Neuronal stem cell (in vitro differentiated cells): ENCODE data around the gene TLR8.
A peak's percentile ranks its signal among the peaks of the same experiment; 100 is the strongest.

Source experiments
- DNase-seq: peaks from one replicate; pipeline ENCODE4 v3.0.0-alpha.2; 2013; ENCODE audit warnings: low spot score
- H2AFZ ChIP-seq: one replicate; pipeline ENCODE4 v1.6.1; 2013; ENCODE audit warnings: mild to moderate bottlenecking, low read length, inconsistent platforms
- H2AK5ac ChIP-seq: 2 replicates; pipeline ENCODE4 v1.6.1; 2013; ENCODE audit warnings: low read depth, mild to moderate bottlenecking, inconsistent platforms, low read length, moderate library complexity, mixed read lengths
- H2BK120ac ChIP-seq: 2 replicates; pipeline ENCODE4 v1.6.1; 2013; ENCODE audit warnings: low read depth, mild to moderate bottlenecking, inconsistent platforms, low read length, moderate library complexity, mixed read lengths
- H2BK12ac ChIP-seq: one replicate; pipeline ENCODE4 v1.6.1; 2013; ENCODE audit warnings: low read length, inconsistent platforms
- H2BK15ac ChIP-seq: 2 replicates; pipeline ENCODE4 v1.6.1; 2013; ENCODE audit warnings: mild to moderate bottlenecking, low read length, inconsistent platforms, mixed read lengths
- H2BK5ac ChIP-seq: one replicate; pipeline ENCODE4 v1.6.1; 2013; ENCODE audit warnings: inconsistent platforms, mild to moderate bottlenecking, low read length, moderate library complexity
- H3K14ac ChIP-seq: one replicate; pipeline ENCODE4 v1.6.1; 2013; ENCODE audit warnings: low read length, inconsistent platforms
- H3K18ac ChIP-seq: 2 replicates; pipeline ENCODE4 v1.6.1; 2013; ENCODE audit warnings: low read length, inconsistent platforms
- H3K23ac ChIP-seq: 2 replicates; pipeline ENCODE4 v1.6.1; 2013; ENCODE audit warnings: low read depth, mild to moderate bottlenecking, mixed read lengths, low read length, inconsistent platforms; ENCODE audit not compliant: poor library complexity
- H3K27ac ChIP-seq: replicated peaks from 3 replicates; pipeline ENCODE4 v1.5.1; 2013; ENCODE audit warnings: low read length, inconsistent platforms
- H3K27me3 ChIP-seq, 3 experiments: 2 replicates each; pipeline ENCODE4 v1.6.1; 2013; ENCODE audit warnings: low read length in 3 of 3, mild to moderate bottlenecking in 2 of 3, inconsistent platforms in 1 of 3, low read depth in 1 of 3, mixed read lengths in 1 of 3, moderate library complexity in 1 of 3; ENCODE audit not compliant: control insufficient read depth in 3 of 3, insufficient read depth in 3 of 3
- H3K36me3 ChIP-seq, 2 donors: replicated peaks in 1 of 2; 2 replicates each; pipeline ENCODE4 v1.6.1; 2013; ENCODE audit warnings: low read length in 2 of 2; ENCODE audit not compliant: control insufficient read depth in 2 of 2, insufficient read depth in 2 of 2
- H3K4ac ChIP-seq: 2 replicates; pipeline ENCODE4 v1.6.1; 2013; ENCODE audit warnings: inconsistent platforms, mild to moderate bottlenecking, low read length, moderate library complexity
- H3K4me1 ChIP-seq, 2 donors: 1 replicate in 1 of 2; 2 replicates in 1 of 2; pipeline ENCODE4 v1.6.1; 2013; ENCODE audit warnings: low read length in 2 of 2, low read depth in 1 of 2; ENCODE audit not compliant: control insufficient read depth in 2 of 2, insufficient read depth in 1 of 2
- H3K4me2 ChIP-seq: one replicate; pipeline ENCODE4 v1.6.1; 2013; ENCODE audit warnings: mild to moderate bottlenecking, low read length, inconsistent platforms; ENCODE audit not compliant: insufficient read depth, poor library complexity, severe bottlenecking
- H3K4me3 ChIP-seq, 2 donors: 2 replicates each; pipeline ENCODE4 v1.5.1; 2013; ENCODE audit warnings: low read length in 2 of 2, mild to moderate bottlenecking in 2 of 2, inconsistent platforms in 1 of 2, moderate library complexity in 1 of 2
- H3K79me1 ChIP-seq: one replicate; pipeline ENCODE4 v1.6.1; 2013; ENCODE audit warnings: low read depth, mild to moderate bottlenecking, inconsistent platforms, low read length, moderate library complexity
- H3K9ac ChIP-seq: one replicate; pipeline ENCODE4 v1.6.1; 2013; ENCODE audit warnings: mild to moderate bottlenecking, low read depth, low read length, inconsistent platforms; ENCODE audit not compliant: poor library complexity
- H3K9me3 ChIP-seq, 2 donors: replicated peaks in 1 of 2; 2 replicates each; pipeline versions ENCODE3 to v1.6.1; 2013; ENCODE audit warnings: low read length in 2 of 2, mild to moderate bottlenecking in 2 of 2, inconsistent platforms in 1 of 2, low read depth in 1 of 2, mixed read lengths in 1 of 2, moderate library complexity in 1 of 2; ENCODE audit not compliant: control insufficient read depth in 2 of 2, insufficient read depth in 1 of 2
- H4K8ac ChIP-seq: one replicate; pipeline ENCODE4 v1.6.1; 2013; ENCODE audit warnings: low read depth, mild to moderate bottlenecking, inconsistent platforms, low read length, moderate library complexity
- H4K91ac ChIP-seq: one replicate; pipeline ENCODE4 v1.6.1; 2013; ENCODE audit warnings: low read length, low read depth, mild to moderate bottlenecking, inconsistent platforms; ENCODE audit not compliant: poor library complexity
- WGBS, 2 donors: extraction: QIAGEN DNeasy Blood & Tissue Kit; methylation state at CpG; one replicate each; pipeline ENCODE4 v1.1.7; 2013; ENCODE audit warnings: missing lambda C conversion rate in 2 of 2, mixed read lengths in 1 of 2; ENCODE audit not compliant: insufficient read length in 2 of 2, insufficient replicate concordance in 1 of 2; ENCODE audit errors: extremely low coverage in 2 of 2; 5-methylcytosine and 5-hydroxymethylcytosine counted together

Gene TLR8

GRCh38 chrX:12953420-12953819, 47.0 kb downstream of the TLR8 start:
- Histone ChIP-seq H3K9ac (no peak overlapping the region), H3K18ac (no peak overlapping the region), H2AK5ac (no peak overlapping the region), H3K23ac (no peak overlapping the region), H3K9me3 (no peaks in the 10 kb centered on the region), H3K27me3 (no peaks in the 10 kb centered on the region), H2BK120ac (no peak overlapping the region), H4K8ac (no peak overlapping the region), H2AFZ (no peak overlapping the region), H3K79me1 (no peaks in the 10 kb centered on the region), H2BK15ac (no peak overlapping the region), H3K4me3 (no peak overlapping the region), H2BK12ac (no peak overlapping the region), H3K27ac (no peak overlapping the region), H3K36me3 (no peaks in the 10 kb centered on the region), H3K4me2 (no peak overlapping the region), H3K4me1 (peaks cover 4% of the 10 kb centered on the region in 2 donors), H2BK5ac (no peak overlapping the region), H3K14ac (no peak overlapping the region), H4K91ac (no peak overlapping the region), H3K4ac (no peak overlapping the region)
- WGBS, 2 donors = no CpG with 5 or more reads among the region's 8 CpGs
- DNase-seq = no peak

GRCh38 chrX:12954376-12954775, 48.0 kb downstream of the TLR8 start:
- H2BK5ac ChIP-seq = no peak overlapping the region

GRCh38 chrX:12954981-12955380, 48.6 kb downstream of the TLR8 start:
- Histone ChIP-seq H3K36me3 (no peaks in the 10 kb centered on the region), H3K27me3 (no peaks in the 10 kb centered on the region), H4K8ac (no peak overlapping the region), H3K4ac (no peak overlapping the region), H3K27ac (no peak overlapping the region), H3K79me1 (no peaks in the 10 kb centered on the region), H3K4me2 (no peak overlapping the region), H2BK15ac (no peak overlapping the region), H2AK5ac (no peak overlapping the region), H2BK5ac (no peak overlapping the region), H2BK12ac (no peak overlapping the region), H3K18ac (no peak overlapping the region), H3K4me3 (no peak overlapping the region), H3K23ac (no peak overlapping the region), H3K9ac (no peak overlapping the region), H3K9me3 (no peaks in the 10 kb centered on the region), H4K91ac (no peak overlapping the region), H3K4me1 (peaks cover 0 to 2% of the 10 kb centered on the region in 2 donors), H2BK120ac (no peak overlapping the region), H3K14ac (no peak overlapping the region), H2AFZ (no peak overlapping the region)
- no CpG with 5 or more reads among the region's 4 CpGs for WGBS, 2 donors
- no peak for DNase-seq

More at GRCh38 chrX:12954376-12954775, 48.0 kb downstream of the TLR8 start:
- peaks cover 4% of the 10 kb centered on the region in 2 donors for H3K4me1 ChIP-seq
- no peak overlapping the region for H3K14ac ChIP-seq
- H4K8ac ChIP-seq = no peak overlapping the region
- H3K9me3 ChIP-seq = no peaks in the 10 kb centered on the region
- no peak overlapping the region for H2AK5ac ChIP-seq
- no peak overlapping the region for H3K9ac ChIP-seq
- H2AFZ ChIP-seq = no peak overlapping the region
- no peak overlapping the region for H2BK15ac ChIP-seq
- no peak overlapping the region for H3K23ac ChIP-seq
- H3K27ac ChIP-seq = no peak overlapping the region
- H3K36me3 ChIP-seq = no peaks in the 10 kb centered on the region
- no peaks in the 10 kb centered on the region for H3K27me3 ChIP-seq
- no peak overlapping the region for H3K18ac ChIP-seq
- no peak overlapping the region for H3K4ac ChIP-seq
- no peak for DNase-seq
- no CpG with 5 or more reads among the region's 9 CpGs for WGBS, 2 donors
- no peak overlapping the region for H3K4me2 ChIP-seq
- no peaks in the 10 kb centered on the region for H3K79me1 ChIP-seq
- H3K4me3 ChIP-seq = no peak overlapping the region
- H4K91ac ChIP-seq = no peak overlapping the region
- H2BK120ac ChIP-seq = no peak overlapping the region
- H2BK12ac ChIP-seq = no peak overlapping the region

- Histone ChIP-seq H3K23ac (no peak overlapping the region), H3K18ac (no peak overlapping the region), H2BK120ac (no peak overlapping the region), H3K4ac (no peak overlapping the region), H2BK15ac (no peak overlapping the region), H3K4me3 (no peak overlapping the region), H3K9me3 (no peaks in the 10 kb centered on the region), H3K79me1 (no peaks in the 10 kb centered on the region), H3K14ac (no peak overlapping the region), H3K4me2 (no peak overlapping the region), H3K27ac (no peak overlapping the region), H2BK12ac (no peak overlapping the region), H3K4me1 (peaks cover 0 to 2% of the 10 kb centered on the region in 2 donors), H4K91ac (no peak overlapping the region), H2AFZ (peak overlapping the region; percentile 78), H3K27me3 (no peaks in the 10 kb centered on the region), H2AK5ac (no peak overlapping the region), H2BK5ac (peak overlapping the region; percentile 53), H3K9ac (no peak overlapping the region), H3K36me3 (no peaks in the 10 kb centered on the region), H4K8ac (no peak overlapping the region)
- no peak for DNase-seq
- no CpG with 5 or more reads among the region's 20 CpGs for WGBS, 2 donors
These were observed 49.7 kb downstream of the TLR8 start for GRCh38 chrX:12955882-12956703.
